Smooth muscle cell (in vitro differentiated cells): ENCODE data around the gene SHTN1. TPM values are rescaled to one million over a fixed set of nuclear protein-coding genes. Genes with fewer than 3 reads are reported as not detected.

Experiments
- DNase-seq: peaks from one replicate; lab custom pipeline; 2025; ENCODE audit not compliant: unreplicated experiment; lab: John Stamatoyannopoulos, UW
- H2AFZ ChIP-seq: fragments of 200-600 bp; sonication (generic); 2 replicates; pipeline ENCODE4 v1.6.0; 2016; ENCODE audit warnings: antibody characterized with exemption, low read depth, mild to moderate bottlenecking
- H3F3A ChIP-seq: fragments of 200-600 bp; sonication (generic); 2 replicates; pipeline ENCODE4 v1.6.0; 2017; ENCODE audit warnings: antibody characterized with exemption, low read depth
- H3K27ac ChIP-seq: fragments of 200-600 bp; sonication (generic); 2 replicates; pipeline ENCODE4 v1.5.1; 2016; ENCODE audit warnings: low read depth, mild to moderate bottlenecking
- H3K27me3 ChIP-seq: fragments of 200-600 bp; sonication (generic); 2 replicates; pipeline ENCODE4 v1.6.1; 2016; ENCODE audit warnings: low read depth, mild to moderate bottlenecking
- H3K36me3 ChIP-seq: fragments of 200-600 bp; sonication (generic); 2 replicates; pipeline ENCODE4 v1.5.1; 2016; ENCODE audit warnings: low read depth
- H3K4me1 ChIP-seq: fragments of 200-600 bp; sonication (generic); 2 replicates; pipeline ENCODE4 v1.5.1; 2016; ENCODE audit warnings: low read depth
- H3K4me2 ChIP-seq: fragments of 200-600 bp; sonication (generic); 2 replicates; pipeline ENCODE4 v1.6.0; 2016; ENCODE audit warnings: mild to moderate bottlenecking
- H3K4me3 ChIP-seq: fragments of 200-600 bp; sonication (generic); 2 replicates; pipeline ENCODE4 v1.5.1; 2016; ENCODE audit warnings: mild to moderate bottlenecking
- H3K79me2 ChIP-seq: fragments of 200-600 bp; sonication (generic); 2 replicates; pipeline ENCODE4 v1.6.0; 2016; ENCODE audit warnings: low read depth, mild to moderate bottlenecking
- H3K9ac ChIP-seq: fragments of 200-600 bp; sonication (generic); 2 replicates; pipeline ENCODE4 v1.6.0; 2016; ENCODE audit warnings: low read depth
- H3K9me3 ChIP-seq: fragments of 200-600 bp; sonication (generic); replicated peaks from 2 replicates; pipeline ENCODE4 v1.5.1; 2016; ENCODE audit warnings: low read depth
- H4K20me1 ChIP-seq: fragments of 200-600 bp; sonication (generic); 2 replicates; pipeline ENCODE4 v1.6.0; 2016; ENCODE audit warnings: low read depth
- WGBS: methylation state at CpG from one replicate; pipeline ENCODE4 v1.1.7; 2016; ENCODE audit warnings: low lambda C conversion rate; 5-methylcytosine and 5-hydroxymethylcytosine counted together
- polyA plus RNA-seq: library from polyadenylated mRNA; unstranded; fragments of >200 nt; fragmentation: Nextera tagmentation; extraction: Ambion mirVana; gene quantifications from 2 replicates; pipeline ENCODE4 v1.2.1, GENCODE V29; 2016
- total RNA-seq: library from RNA; depleted of rRNA; stranded (reverse); fragments of >200 nt; gene quantifications from 2 replicates; pipeline ENCODE4 v1.2.3, GENCODE V29; 2014
- TF ChIP-seq, protein P1 (sequence below): fragments of 200-600 bp; sonication (generic); IDR thresholded peaks from 2 replicates; pipeline ENCODE4 v1.5.1; 2017; ENCODE audit warnings: borderline replicate concordance, mild to moderate bottlenecking, antibody characterized with exemption; ENCODE audit not compliant: insufficient read depth, poor library complexity, severe bottlenecking

The SHTN1 gene
- total and polyA plus RNA-seq, 2 experiments from 2014 or later = 1.3 to 39.2 TPM

DNA sequence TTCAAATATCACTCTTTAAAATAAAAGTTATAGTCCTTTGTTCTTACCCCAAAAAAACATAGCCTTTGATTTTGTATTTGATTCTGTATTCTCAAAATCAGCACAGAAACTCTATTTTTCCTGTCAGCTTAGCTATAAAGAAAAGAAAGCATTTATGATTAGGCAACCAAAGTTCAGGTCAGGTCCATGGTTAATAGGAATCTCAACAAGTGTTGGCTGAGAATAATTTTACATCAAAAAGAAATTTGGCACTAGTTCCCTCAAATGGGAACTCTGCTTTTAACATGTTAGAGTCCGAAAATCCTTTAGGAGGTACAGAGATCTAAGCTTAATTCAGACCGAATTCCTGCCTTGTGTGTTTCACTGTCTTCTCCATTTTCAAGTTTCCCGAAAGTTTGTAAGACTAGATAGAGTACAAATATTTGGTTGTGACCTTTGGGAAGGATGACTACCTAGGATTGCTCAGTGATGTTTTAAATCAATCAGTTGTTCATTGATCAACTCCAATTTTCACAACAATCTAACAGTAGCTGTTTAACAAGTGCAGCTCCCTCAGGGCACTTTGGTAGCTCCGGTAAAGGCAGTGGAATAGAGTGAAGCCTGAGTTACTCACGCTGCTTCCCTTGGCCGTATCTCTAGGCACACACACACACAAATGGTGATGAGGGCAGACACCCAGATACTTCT lies 164.5 kb downstream of the SHTN1 start:
- no peak for DNase-seq
- H3K9ac ChIP-seq = no peak overlapping the region
- no peak overlapping the region for H3K4me2 ChIP-seq
- H3K9me3 ChIP-seq = no peaks in the 10 kb centered on the region
- no peaks in the 10 kb centered on the region for H3K79me2 ChIP-seq
- H3K4me1 ChIP-seq = peaks cover 40% of the 10 kb centered on the region
- TF ChIP-seq, protein P1, sequence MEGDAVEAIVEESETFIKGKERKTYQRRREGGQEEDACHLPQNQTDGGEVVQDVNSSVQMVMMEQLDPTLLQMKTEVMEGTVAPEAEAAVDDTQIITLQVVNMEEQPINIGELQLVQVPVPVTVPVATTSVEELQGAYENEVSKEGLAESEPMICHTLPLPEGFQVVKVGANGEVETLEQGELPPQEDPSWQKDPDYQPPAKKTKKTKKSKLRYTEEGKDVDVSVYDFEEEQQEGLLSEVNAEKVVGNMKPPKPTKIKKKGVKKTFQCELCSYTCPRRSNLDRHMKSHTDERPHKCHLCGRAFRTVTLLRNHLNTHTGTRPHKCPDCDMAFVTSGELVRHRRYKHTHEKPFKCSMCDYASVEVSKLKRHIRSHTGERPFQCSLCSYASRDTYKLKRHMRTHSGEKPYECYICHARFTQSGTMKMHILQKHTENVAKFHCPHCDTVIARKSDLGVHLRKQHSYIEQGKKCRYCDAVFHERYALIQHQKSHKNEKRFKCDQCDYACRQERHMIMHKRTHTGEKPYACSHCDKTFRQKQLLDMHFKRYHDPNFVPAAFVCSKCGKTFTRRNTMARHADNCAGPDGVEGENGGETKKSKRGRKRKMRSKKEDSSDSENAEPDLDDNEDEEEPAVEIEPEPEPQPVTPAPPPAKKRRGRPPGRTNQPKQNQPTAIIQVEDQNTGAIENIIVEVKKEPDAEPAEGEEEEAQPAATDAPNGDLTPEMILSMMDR = no peak
- no peaks in the 10 kb centered on the region for H4K20me1 ChIP-seq
- no peak overlapping the region for H3K27ac ChIP-seq
- H3K27me3 ChIP-seq = peaks cover 18% of the 10 kb centered on the region
- no peaks in the 10 kb centered on the region for H3K36me3 ChIP-seq
- no peak overlapping the region for H3K4me3 ChIP-seq
- no peaks in the 10 kb centered on the region for H3F3A ChIP-seq
- H2AFZ ChIP-seq = no peak overlapping the region
- 79% methylated on average over 6 of the region's 6 CpGs for whole genome bisulfite sequencing

DNA sequence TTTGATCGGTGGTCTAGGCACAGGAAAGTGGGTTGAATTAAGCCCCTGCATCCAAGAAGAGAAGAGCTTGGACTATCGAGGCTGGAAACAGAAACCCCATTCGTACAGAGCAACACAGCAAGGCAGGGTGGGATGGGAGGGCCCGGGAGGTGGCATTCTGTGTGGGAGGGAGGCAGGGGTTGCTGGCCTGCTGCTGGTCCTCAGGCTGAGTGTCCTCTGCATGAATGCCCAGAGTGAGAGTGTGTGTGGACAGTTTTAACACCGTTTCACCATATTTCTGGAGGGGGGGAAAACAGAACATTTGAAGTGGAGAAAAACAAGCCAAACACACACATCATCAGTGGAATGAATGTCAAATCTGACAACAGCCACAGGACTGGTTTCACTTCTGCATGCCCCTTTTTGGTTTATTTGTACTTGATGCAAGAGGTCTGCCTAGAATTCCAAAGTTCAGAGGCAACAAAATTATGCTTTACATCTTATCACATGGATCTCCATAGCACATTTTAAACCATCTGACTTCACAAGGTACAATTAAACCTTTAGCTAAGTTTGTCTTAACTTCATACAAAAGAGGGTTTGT lies 166.8 kb downstream of the SHTN1 start:
- Histone ChIP-seq H3K9me3 (no peaks in the 10 kb centered on the region), H3K4me1 (peaks cover 57% of the 10 kb centered on the region), H3K4me3 (no peak overlapping the region), H2AFZ (no peak overlapping the region), H3K27ac (no peak overlapping the region), H3K79me2 (no peaks in the 10 kb centered on the region), H3K4me2 (no peak overlapping the region), H3K36me3 (no peaks in the 10 kb centered on the region), H3F3A (no peaks in the 10 kb centered on the region), H3K27me3 (peaks cover 26% of the 10 kb centered on the region), H3K9ac (no peak overlapping the region), H4K20me1 (no peaks in the 10 kb centered on the region)
- TF ChIP-seq, protein P1 = no peak
- DNase-seq = no peak
- 66% methylated on average over 5 of the region's 5 CpGs for WGBS

DNA sequence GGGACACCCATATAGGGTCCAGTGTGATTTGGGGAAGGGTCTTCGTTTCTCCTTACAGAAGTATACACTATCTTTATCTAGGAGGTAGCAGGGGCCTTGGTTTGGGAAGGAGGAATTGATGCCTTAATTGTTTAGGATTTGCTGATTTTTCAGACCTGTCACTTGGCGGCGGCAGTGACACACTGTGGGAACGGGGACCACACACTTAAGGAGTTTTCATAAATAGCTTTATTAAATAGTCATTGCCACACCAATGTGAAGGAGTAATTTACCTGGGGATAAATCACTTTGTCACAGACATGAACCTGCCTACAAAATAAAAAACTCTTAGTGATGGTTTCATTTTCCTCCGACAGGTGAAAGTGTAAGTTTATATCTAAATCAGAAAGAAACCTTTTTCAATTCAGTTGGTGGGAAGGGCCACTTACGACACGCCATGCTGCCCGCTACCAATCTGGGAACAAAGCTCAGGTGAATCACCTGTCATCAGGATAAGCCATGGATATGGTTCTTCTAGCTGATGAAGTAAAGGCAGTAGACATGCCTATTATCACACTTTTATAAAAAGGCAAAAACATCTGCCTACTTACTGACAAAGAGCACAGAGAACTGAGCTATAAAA lies 168.0 kb downstream of the SHTN1 start:
- Histone ChIP-seq H3K4me2 (no peak overlapping the region), H3K27me3 (peaks cover 26% of the 10 kb centered on the region), H3K36me3 (no peaks in the 10 kb centered on the region), H3K9ac (no peak overlapping the region), H3K9me3 (no peaks in the 10 kb centered on the region), H3F3A (no peaks in the 10 kb centered on the region), H2AFZ (no peak overlapping the region), H4K20me1 (no peaks in the 10 kb centered on the region), H3K27ac (no peak overlapping the region), H3K79me2 (no peaks in the 10 kb centered on the region), H3K4me1 (peaks cover 57% of the 10 kb centered on the region), H3K4me3 (no peak overlapping the region)
- no peak for DNase-seq
- TF ChIP-seq, protein P1 = peak; percentile 13
- WGBS = 67% methylated on average over 8 of the region's 8 CpGs
